22Rv1 (cell line): ENCODE data around the gene CNTLN.

Source experiments
- H3K27ac ChIP-seq: fragments of 450-650 bp; 2 replicates; pipeline ENCODE4 v1.5.1; 2017
- ZFX ChIP-seq: fragments of 450-650 bp; IDR thresholded peaks from 2 replicates; pipeline ENCODE4 v1.6.1; 2017; ENCODE audit warnings: antibody characterized with exemption, borderline replicate concordance
- TF ChIP-seq, protein P1 (sequence below): fragments of 450-650 bp; IDR thresholded peaks from 2 replicates; pipeline ENCODE4 v1.5.1; 2017; ENCODE audit warnings: mild to moderate bottlenecking

The CNTLN gene

DNA sequence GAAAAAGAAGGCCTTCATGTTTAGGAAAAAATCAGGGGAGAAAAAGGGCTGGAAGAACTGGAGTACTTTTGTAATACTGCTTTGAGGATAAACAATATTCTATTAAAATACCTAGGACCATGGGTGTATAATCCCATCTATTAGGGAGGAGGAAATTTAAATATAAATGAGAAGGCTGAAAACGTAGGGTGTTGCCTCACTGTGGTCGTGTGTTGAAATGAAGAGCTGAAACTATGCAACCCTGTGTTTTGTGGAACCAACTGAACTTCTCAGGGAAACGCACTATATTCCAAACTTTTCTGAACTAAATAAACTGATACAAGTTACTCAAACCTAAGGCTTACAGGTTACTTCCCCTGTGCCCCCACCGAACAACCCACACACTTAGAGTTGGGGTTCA lies 4.5 kb upstream of the CNTLN start:
- TF ChIP-seq ZFX: no peak
- TF ChIP-seq, protein P1, sequence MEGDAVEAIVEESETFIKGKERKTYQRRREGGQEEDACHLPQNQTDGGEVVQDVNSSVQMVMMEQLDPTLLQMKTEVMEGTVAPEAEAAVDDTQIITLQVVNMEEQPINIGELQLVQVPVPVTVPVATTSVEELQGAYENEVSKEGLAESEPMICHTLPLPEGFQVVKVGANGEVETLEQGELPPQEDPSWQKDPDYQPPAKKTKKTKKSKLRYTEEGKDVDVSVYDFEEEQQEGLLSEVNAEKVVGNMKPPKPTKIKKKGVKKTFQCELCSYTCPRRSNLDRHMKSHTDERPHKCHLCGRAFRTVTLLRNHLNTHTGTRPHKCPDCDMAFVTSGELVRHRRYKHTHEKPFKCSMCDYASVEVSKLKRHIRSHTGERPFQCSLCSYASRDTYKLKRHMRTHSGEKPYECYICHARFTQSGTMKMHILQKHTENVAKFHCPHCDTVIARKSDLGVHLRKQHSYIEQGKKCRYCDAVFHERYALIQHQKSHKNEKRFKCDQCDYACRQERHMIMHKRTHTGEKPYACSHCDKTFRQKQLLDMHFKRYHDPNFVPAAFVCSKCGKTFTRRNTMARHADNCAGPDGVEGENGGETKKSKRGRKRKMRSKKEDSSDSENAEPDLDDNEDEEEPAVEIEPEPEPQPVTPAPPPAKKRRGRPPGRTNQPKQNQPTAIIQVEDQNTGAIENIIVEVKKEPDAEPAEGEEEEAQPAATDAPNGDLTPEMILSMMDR: no peak
- H3K27ac ChIP-seq: no peak overlapping the region

- no peak overlapping the region for H3K27ac ChIP-seq
- TF ChIP-seq ZFX: no peak
- TF ChIP-seq, protein P1: no peak
These were observed 4.1 kb upstream of the CNTLN start for GRCh38 chr9:17130725-17131124.

DNA sequence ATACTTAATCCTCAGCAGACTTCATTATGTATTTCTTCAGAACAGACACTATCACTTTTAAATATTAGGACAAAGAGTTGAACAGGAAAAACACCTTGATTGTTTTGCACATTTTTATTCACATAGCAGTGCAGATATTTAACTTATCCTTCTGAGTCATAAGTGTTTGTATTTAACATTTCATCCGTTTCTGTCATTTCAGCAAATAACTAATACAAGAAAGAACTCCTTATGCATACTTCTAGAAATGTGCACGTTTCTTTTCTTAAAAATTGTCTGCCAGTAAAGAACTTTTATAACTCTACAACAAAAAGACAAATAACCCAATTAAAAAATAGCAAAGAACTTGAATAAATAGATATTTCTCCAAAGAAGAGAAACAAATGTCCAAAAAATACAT lies 3.3 kb upstream of the CNTLN start:
- no peak for TF ChIP-seq ZFX
- no peak overlapping the region for H3K27ac ChIP-seq

DNA sequence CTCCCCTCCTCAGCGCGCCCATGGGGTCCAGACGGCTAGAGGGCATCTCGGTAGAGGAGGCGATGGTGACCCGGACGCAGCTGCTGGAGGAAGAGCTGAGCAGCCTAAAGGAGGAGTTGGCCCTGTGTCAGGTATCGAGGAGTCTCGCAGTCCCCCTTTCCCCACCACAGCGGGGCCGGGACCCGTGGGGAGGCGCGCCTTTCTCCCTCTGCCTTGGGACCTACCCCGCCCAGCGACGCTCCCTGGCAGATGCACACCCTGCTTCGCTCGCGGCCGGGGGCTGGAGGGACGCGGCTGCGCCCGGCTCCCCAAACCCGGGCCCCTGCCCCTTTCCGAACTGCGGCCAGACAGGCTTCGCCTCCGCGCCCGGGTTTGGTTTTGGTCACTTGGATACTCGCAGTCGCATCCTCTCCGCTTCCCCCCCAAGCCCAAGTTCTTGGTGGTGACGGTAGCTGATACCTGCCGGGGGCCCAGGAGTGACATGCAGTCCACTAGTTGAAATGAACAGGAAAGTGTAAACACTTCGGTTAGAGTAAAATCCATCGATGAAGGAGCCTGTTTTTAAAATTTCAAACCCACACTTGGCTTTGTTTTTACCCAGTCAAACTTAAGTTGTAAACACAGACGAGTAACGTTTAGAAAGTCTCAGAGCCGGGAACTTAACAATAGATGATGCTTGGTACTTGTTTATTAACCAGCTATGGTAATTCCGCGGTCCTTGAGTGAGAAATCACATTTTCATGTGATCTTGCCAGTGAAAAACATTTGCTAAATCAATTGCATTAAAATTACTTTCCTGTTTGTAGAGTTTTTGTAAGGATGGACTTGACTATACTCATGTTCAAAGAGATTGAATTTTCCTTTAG lies 688 bp downstream of the CNTLN start:
- TF ChIP-seq ZFX: no peak
- TF ChIP-seq, protein P1: no peak
- H3K27ac ChIP-seq: peak overlapping the region; percentile 67

GRCh38 chr9:17137566-17137965 lies 2.7 kb downstream of the CNTLN start:
- no peak for TF ChIP-seq ZFX
- TF ChIP-seq, protein P1: no peak
- no peak overlapping the region for H3K27ac ChIP-seq

DNA sequence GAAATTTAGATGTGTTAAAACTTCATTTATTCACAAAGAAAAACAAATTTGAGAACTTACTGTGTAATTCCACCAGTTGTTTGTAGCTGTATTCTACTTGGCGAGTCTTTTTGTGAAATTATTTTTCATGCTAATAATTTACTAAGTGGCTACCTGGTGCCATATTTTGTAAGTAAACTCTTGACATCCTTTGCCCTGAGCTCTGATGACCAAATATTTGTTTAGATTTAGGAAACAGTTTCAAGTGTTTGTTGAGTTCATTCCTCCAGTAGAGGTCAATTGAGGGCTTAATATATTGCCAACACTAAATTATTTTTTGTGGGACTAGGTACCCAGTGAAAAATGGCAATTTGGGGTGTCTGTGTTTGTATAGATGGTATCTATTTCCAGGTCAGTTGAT lies 3.7 kb downstream of the CNTLN start:
- H3K27ac ChIP-seq: no peak overlapping the region

DNA sequence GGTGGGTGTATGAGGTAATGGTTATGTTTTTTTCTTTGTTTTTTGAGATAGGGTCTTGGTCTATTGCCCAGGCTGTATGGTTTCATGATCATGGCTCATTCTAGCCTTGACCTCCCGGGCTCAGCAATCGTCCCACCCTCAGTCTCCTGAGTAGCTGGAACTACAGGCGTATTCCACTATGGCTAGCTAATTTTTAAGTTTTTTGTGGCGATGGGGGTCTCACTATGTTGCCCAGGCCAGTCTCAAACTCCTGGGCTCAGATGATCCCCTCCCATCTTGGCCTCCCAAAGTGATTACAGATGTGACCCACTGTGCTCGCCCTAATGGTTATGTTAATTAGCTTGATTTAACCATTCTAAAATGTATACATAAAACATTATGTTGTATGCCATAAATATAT lies 5.6 kb downstream of the CNTLN start:
- no peak overlapping the region for H3K27ac ChIP-seq
- TF ChIP-seq, protein P1: no peak
- TF ChIP-seq ZFX: no peak

More for the DNA sequence above, 3.7 kb downstream of the CNTLN start:
- TF ChIP-seq ZFX: no peak
- TF ChIP-seq, protein P1: no peak

- TF ChIP-seq, protein P1: no peak
- TF ChIP-seq ZFX: no peak
- H3K27ac ChIP-seq: no peak overlapping the region
These were observed 13.5 kb downstream of the CNTLN start for GRCh38 chr9:17148324-17148723.
